GM12872 (cell line): ENCODE results near the gene CAT.

ENCODE experiments used
- CTCF ChIP-seq: IDR thresholded peaks from 3 replicates; pipeline ENCODE4 v1.5.1; 2011; ENCODE audit warnings: low read depth, mild to moderate bottlenecking, low read length, moderate library complexity; ENCODE audit not compliant: insufficient read depth

The CAT gene

GRCh38 chr11:34501949-34502348, 63.2 kb downstream of the CAT start:
- TF ChIP-seq CTCF = no peak

DNA sequence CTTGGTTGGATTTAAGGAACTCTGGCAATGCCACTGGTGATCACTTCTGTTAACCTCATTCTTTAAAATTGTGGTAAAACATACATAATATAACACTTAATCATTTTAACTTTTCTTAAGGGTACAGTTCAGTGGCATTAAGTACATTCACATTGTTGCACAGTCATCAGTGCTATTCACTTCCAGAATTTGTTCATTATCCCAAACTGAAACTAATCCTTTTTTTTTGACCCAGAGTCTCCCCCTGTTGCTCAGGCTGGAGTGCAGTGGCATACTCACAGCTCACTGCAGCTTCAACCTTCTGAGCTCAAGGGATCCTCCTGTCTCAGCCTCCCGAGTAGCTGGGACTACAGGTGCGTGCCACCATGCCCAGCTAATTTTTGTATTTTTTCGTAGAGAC, 64.2 kb downstream of the CAT start:
- no peak for TF ChIP-seq CTCF

DNA sequence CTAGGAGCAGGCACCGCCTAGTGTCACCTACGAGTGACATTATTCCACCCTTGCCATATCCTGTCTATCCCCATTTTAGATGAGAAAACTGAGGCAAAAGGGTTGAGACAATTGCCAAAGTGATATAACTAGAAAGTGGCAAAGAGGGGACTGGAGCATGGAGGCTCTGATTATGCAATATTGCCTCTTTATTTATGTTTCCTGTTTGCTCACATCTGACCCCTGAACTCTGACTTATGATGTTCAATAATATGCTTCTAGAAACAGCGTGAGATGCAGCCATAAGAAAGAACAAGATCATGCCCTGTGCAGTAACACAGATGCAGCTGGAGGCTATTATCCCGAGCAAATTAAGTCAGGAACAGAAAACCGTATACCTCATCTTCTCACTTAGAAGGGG, 67.1 kb downstream of the CAT start:
- TF ChIP-seq CTCF = no peak

DNA sequence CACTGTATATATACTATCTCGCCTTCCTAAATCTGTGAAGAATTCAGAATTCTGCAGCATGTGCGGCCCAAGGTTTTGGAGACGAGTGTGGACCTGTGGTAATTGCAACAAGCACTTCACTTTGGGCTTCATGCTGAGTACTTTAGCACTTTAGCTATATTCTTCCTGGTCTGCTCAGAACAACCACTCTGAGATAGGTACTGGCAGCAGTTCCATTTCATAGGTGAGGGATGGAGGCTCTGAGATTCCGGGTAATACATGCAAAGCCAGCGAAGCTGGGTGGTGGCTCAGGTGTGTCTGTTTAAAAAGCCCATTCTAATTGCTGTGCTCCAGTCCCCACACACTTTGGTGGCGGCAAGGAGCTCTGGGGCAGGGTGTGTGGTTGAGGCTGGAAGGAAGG, 68.4 kb downstream of the CAT start:
- TF ChIP-seq CTCF = no peak

DNA sequence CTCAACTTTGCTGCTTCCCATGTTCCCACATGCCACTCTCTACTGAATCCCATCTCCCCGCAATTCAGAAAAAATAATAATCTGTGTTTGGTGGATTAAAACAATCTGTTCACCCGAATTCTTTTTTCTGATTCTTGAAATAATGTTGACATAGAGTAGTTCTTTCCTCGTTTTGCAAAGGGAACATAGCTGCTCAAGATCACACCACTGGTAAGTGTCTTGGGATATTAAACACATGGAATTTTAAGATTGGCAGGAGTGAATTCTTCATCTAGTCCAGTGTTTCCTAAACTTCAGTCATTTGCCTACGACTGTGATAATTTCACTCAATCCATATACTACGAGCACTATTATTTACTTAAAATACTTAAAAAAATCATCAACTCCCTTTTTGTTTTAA, 68.9 kb downstream of the CAT start:
- no peak for TF ChIP-seq CTCF

DNA sequence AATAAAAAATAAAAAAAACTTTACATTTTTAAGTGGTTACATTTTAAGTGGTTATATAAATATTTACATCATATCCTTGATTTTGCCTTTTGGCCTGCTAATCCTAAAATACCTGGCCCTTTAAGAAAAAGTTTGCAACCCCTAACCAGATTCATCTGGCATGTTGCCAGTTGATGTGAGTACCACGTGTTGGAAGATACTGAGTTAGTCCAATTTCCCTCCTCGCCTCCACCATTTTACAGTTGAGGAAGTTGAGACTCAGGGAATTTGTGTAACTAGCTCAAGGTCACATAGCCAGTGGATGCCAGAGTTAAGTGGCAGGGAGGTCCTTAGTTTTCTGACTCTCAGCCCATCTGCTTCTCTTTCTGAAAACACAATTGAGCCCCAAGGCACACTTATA, 69.8 kb downstream of the CAT start:
- no peak for TF ChIP-seq CTCF

- no peak for TF ChIP-seq CTCF
Measured at GRCh38 chr11:34509336-34509876, 70.7 kb downstream of the CAT start.

- TF ChIP-seq CTCF = no peak
Measured at GRCh38 chr11:34510218-34510617, 71.5 kb downstream of the CAT start.
